Measurements from ENCODE around the gene PIGZ. TPM values are rescaled to one million over a fixed set of nuclear protein-coding genes. Genes with fewer than 3 reads are reported as not detected.

The PIGZ gene
- total RNA-seq, 1 donor from 2014 or later: 9.9 TPM

GRCh38 chr3:196983186-196983585 is 14.6 kb upstream of the PIGZ start:
- H3K36me3 Mint-ChIP-seq (ENCODE audit: low read depth): peaks cover 4% of the 10 kb centered on the region
- H3K4me1 Mint-ChIP-seq (ENCODE audit: low read depth): peaks cover 2% of the 10 kb centered on the region
- peaks cover 7% of the 10 kb centered on the region for H3K9me3 Mint-ChIP-seq (ENCODE audit: low read depth)
- no peak overlapping the region for H3K4me3 Mint-ChIP-seq (ENCODE audit: unreplicated experiment)
- H3K27ac Mint-ChIP-seq (ENCODE audit: unreplicated experiment): no peak overlapping the region
- no peak for DNase-seq (ENCODE audit: low spot score)
- H3K27me3 Mint-ChIP-seq (ENCODE audit: low read depth): peaks cover 8% of the 10 kb centered on the region
- TF ChIP-seq CTCF (IDR thresholded peaks at IDR 0.05): no peak

GRCh38 chr3:196981657-196982056 is 13.0 kb upstream of the PIGZ start:
- Mint-ChIP-seq H3K9me3 (ENCODE audit: low read depth) (peaks cover 7% of the 10 kb centered on the region), H3K27me3 (ENCODE audit: low read depth) (peaks cover 4% of the 10 kb centered on the region), H3K4me1 (ENCODE audit: low read depth) (peaks cover 2% of the 10 kb centered on the region), H3K4me3 (ENCODE audit: unreplicated experiment) (no peak overlapping the region), H3K27ac (ENCODE audit: unreplicated experiment) (no peak overlapping the region), H3K36me3 (ENCODE audit: low read depth) (peaks cover 4% of the 10 kb centered on the region)
- no peak for TF ChIP-seq CTCF (IDR thresholded peaks at IDR 0.05)
- no peak for DNase-seq (ENCODE audit: low spot score)

GRCh38 chr3:196979545-196979944 is 10.9 kb upstream of the PIGZ start:
- TF ChIP-seq CTCF (IDR thresholded peaks at IDR 0.05): no peak
- DNase-seq (ENCODE audit: low spot score): no peak
- Mint-ChIP-seq H3K27ac (ENCODE audit: unreplicated experiment) (no peak overlapping the region), H3K4me3 (ENCODE audit: unreplicated experiment) (no peak overlapping the region), H3K4me1 (ENCODE audit: low read depth) (peaks cover 2% of the 10 kb centered on the region), H3K27me3 (ENCODE audit: low read depth) (peaks cover 4% of the 10 kb centered on the region), H3K9me3 (ENCODE audit: low read depth) (peaks cover 7% of the 10 kb centered on the region), H3K36me3 (ENCODE audit: low read depth) (peaks cover 6% of the 10 kb centered on the region)

GRCh38 chr3:196976941-196977340 is 8.3 kb upstream of the PIGZ start:
- no peaks in the 10 kb centered on the region for H3K9me3 Mint-ChIP-seq (ENCODE audit: low read depth)
- no peak for DNase-seq (ENCODE audit: low spot score)
- H3K27ac Mint-ChIP-seq (ENCODE audit: unreplicated experiment): no peak overlapping the region
- H3K4me3 Mint-ChIP-seq (ENCODE audit: unreplicated experiment): no peak overlapping the region
- TF ChIP-seq CTCF (IDR thresholded peaks at IDR 0.05): no peak
- H3K27me3 Mint-ChIP-seq (ENCODE audit: low read depth): no peaks in the 10 kb centered on the region
- peaks cover 2% of the 10 kb centered on the region for H3K4me1 Mint-ChIP-seq (ENCODE audit: low read depth)
- H3K36me3 Mint-ChIP-seq (ENCODE audit: low read depth): peaks cover 2% of the 10 kb centered on the region

GRCh38 chr3:196975349-196975748 is 6.7 kb upstream of the PIGZ start:
- no peak for TF ChIP-seq CTCF (IDR thresholded peaks at IDR 0.05)
- no peak overlapping the region for H3K27ac Mint-ChIP-seq (ENCODE audit: unreplicated experiment)
- DNase-seq (ENCODE audit: low spot score): no peak
- H3K9me3 Mint-ChIP-seq (ENCODE audit: low read depth): no peaks in the 10 kb centered on the region
- H3K36me3 Mint-ChIP-seq (ENCODE audit: low read depth): peaks cover 2% of the 10 kb centered on the region
- H3K4me1 Mint-ChIP-seq (ENCODE audit: low read depth): peaks cover 2% of the 10 kb centered on the region
- H3K27me3 Mint-ChIP-seq (ENCODE audit: low read depth): no peaks in the 10 kb centered on the region
- H3K4me3 Mint-ChIP-seq (ENCODE audit: unreplicated experiment): no peak overlapping the region
